Panc1 (cell line): ENCODE results near the gene RRM2. TPM values are rescaled to one million over a fixed set of nuclear protein-coding genes. Genes with fewer than 3 reads are reported as not detected.

Experiments used
- ATAC-seq: fragments of 200-7000 bp; cut with Tn5 transposase; 2 replicates; pipeline ENCODE4 v1.9.1; 2020; ENCODE audit warnings: mild to moderate bottlenecking, moderate library complexity
- BruUV-seq: library from RNA; stranded (reverse); fragments of 400-500 nt; replicated peaks from 2 replicates; lab custom pipeline; 2021; lab: Mats Ljungman, UMichigan
- CTCF ChIA-PET: fragments of 300-600 bp; sonication (Branson Sonifier 250); formaldehyde crosslinking; loops from one replicate; lab custom pipeline; 2022; ENCODE audit warnings: antibody characterized with exemption; lab: Charles Lee
- POLR2A ChIA-PET: fragments of 300-600 bp; sonication (Branson Sonifier 250); formaldehyde crosslinking; loops from one replicate; lab custom pipeline; 2022; ENCODE audit warnings: antibody characterized with exemption; lab: Charles Lee
- DNase-seq: peaks from one replicate; pipeline ENCODE4 v3.0.0-alpha.2; 2010; ENCODE audit warnings: low read depth, low spot score
- H3K27ac ChIP-seq: 2 replicates; pipeline ENCODE4 v1.5.1; 2011; ENCODE audit warnings: mild to moderate bottlenecking, low read length, inconsistent platforms
- H3K27me3 ChIP-seq: fragments of 200-500 bp; sonication (Bioruptor generic); 2 replicates; pipeline ENCODE4 v1.6.0; 2014; ENCODE audit warnings: low read length, inconsistent platforms; ENCODE audit not compliant: control insufficient read depth, insufficient read depth
- H3K36me3 ChIP-seq: fragments of 200-500 bp; sonication (Bioruptor generic); 2 replicates; pipeline ENCODE4 v1.5.1; 2014; ENCODE audit warnings: inconsistent platforms, mild to moderate bottlenecking, low read length, moderate library complexity; ENCODE audit not compliant: control insufficient read depth, insufficient read depth
- H3K4me1 ChIP-seq: 2 replicates; pipeline ENCODE4 v1.5.1; 2011; ENCODE audit warnings: inconsistent platforms, mild to moderate bottlenecking, low read length, moderate library complexity; ENCODE audit not compliant: control insufficient read depth, insufficient read depth
- H3K4me3 ChIP-seq, 2 experiments: 2 replicates each; pipeline ENCODE4 v1.5.1; 2011 to 2012; ENCODE audit warnings: low read depth in 2 of 2, low read length in 2 of 2, mild to moderate bottlenecking in 2 of 2, inconsistent platforms in 1 of 2, moderate library complexity in 1 of 2
- H3K9me3 ChIP-seq: fragments of 200-500 bp; sonication (Bioruptor generic); 2 replicates; pipeline ENCODE4 v1.5.1; 2014; ENCODE audit warnings: low read depth, mild to moderate bottlenecking, inconsistent platforms, low read length, moderate library complexity; ENCODE audit not compliant: control insufficient read depth, insufficient read depth
- CTCF ChIP-seq: fragments of 450-650 bp; IDR thresholded peaks from 2 replicates; pipeline ENCODE4 v1.5.1; 2017; ENCODE audit warnings: mild to moderate bottlenecking
- POLR2AphosphoS5 ChIP-seq: IDR thresholded peaks from 2 replicates; pipeline ENCODE4 v1.6.1; 2012; ENCODE audit warnings: mild to moderate bottlenecking, low read depth, low read length, moderate library complexity
- REST ChIP-seq, 2 experiments: IDR thresholded peaks; 2 replicates each; pipeline ENCODE4 v1.6.1; 2011 to 2012; ENCODE audit warnings: low read depth in 2 of 2, control low read depth in 1 of 2, low read length in 1 of 2, mild to moderate bottlenecking in 1 of 2, moderate library complexity in 1 of 2; ENCODE audit not compliant: insufficient read depth in 1 of 2
- SIN3A ChIP-seq: IDR thresholded peaks from 2 replicates; pipeline ENCODE4 v1.6.1; 2012; ENCODE audit warnings: low read depth, mild to moderate bottlenecking, low read length, moderate library complexity, borderline replicate concordance; ENCODE audit not compliant: insufficient read depth
- TCF7L2 ChIP-seq: IDR thresholded peaks from 2 replicates; pipeline ENCODE4 v1.6.1; 2011; ENCODE audit warnings: mild to moderate bottlenecking, low read depth, low read length, inconsistent platforms
- in situ Hi-C: cut with HindIII; loops from 2 replicates; pipeline ENCODE4 v1.10.0; 2016; ENCODE audit warnings: low sequenced_read_pairs, low pct_unique_long_range_greater_than_20kb
- intact Hi-C: fragments of 100-400 bp; cut with micrococcal nuclease; formaldehyde crosslinking; loops from one replicate; pipeline ENCODE4 v1.10.0; 2022; ENCODE audit not compliant: unreplicated experiment
- total RNA-seq: library from RNA; stranded (reverse); gene quantifications from one replicate; pipeline ENCODE4 v1.2.1, GENCODE V29; 2021; ENCODE audit not compliant: unreplicated experiment

RRM2 gene
- total RNA-seq, 1 experiment from 2014 or later: 294 TPM

- no peak for ATAC-seq
- H3K4me1 ChIP-seq: peaks cover 20% of the 10 kb centered on the region
- in situ Hi-C loops (no loop called here), intact Hi-C loops (loop anchor here (2.0 to 10.0 kb wide), 2 partner anchors 51 to 309 kb away; no protein-coding TSS in a partner anchor)
- TF ChIP-seq POLR2AphosphoS5 (no peak), TCF7L2 (no peak), SIN3A (no peak), CTCF (no peak), REST (IDR thresholded peaks at IDR 0.05; ENCODE audit: insufficient read depth in 1 of 2, low read depth in 2 of 2, low read length in 1 of 2) (no peak)
- ChIA-PET CTCF (interaction anchor here (0.9 kb wide), 1 partner anchor 29 kb away, joined by 3 read pairs; no protein-coding TSS in a partner anchor), POLR2A (interaction anchor here (0.6 kb wide), 1 partner anchor 44 kb away, joined by 4 read pairs; no protein-coding TSS in a partner anchor)
- H3K9me3 ChIP-seq: no peaks in the 10 kb centered on the region
- no peak for DNase-seq
- H3K4me3 ChIP-seq: no peak overlapping the region
- H3K36me3 ChIP-seq: peaks cover 38% of the 10 kb centered on the region
- H3K27me3 ChIP-seq: no peaks in the 10 kb centered on the region
- BruUV-seq: no TSS peak
- peak overlapping the region; percentile 51 for H3K27ac ChIP-seq
Observed at GRCh38 chr2:10125842-10126631, 3.5 kb downstream of the RRM2 start.

GRCh38 chr2:10126632-10127026, 4.1 kb downstream of the RRM2 start:
- no peak for TF ChIP-seq TCF7L2
- no peak for TF ChIP-seq REST (IDR thresholded peaks at IDR 0.05; ENCODE audit: insufficient read depth in 1 of 2, low read depth in 2 of 2, low read length in 1 of 2)
- no peak for TF ChIP-seq SIN3A
- TF ChIP-seq CTCF: no peak
- no peak for TF ChIP-seq POLR2AphosphoS5
- Histone ChIP-seq H3K27ac (peak overlapping the region; percentile 51; the same call in 1 of the 2 replicates), H3K27me3 (no peaks in the 10 kb centered on the region), H3K4me1 (peaks cover 20% of the 10 kb centered on the region), H3K9me3 (no peaks in the 10 kb centered on the region), H3K36me3 (peaks cover 39% of the 10 kb centered on the region; the same call in 1 of the 2 replicates), H3K4me3 (no peak overlapping the region)
- ChIA-PET CTCF (no interaction called here), POLR2A (no interaction called here)
- ATAC-seq (no peak), DNase-seq (no peak)
- in situ Hi-C loops: no loop called here
- BruUV-seq: no TSS peak
- intact Hi-C loops: loop anchor here (10.0 kb wide), 1 partner anchor 52 kb away; no protein-coding TSS in a partner anchor
